Measurements from ENCODE around the gene HAUS8. TPM values are rescaled to one million over a fixed set of nuclear protein-coding genes. Genes with fewer than 3 reads are reported as not detected.

Gene HAUS8
- total and polyA plus RNA-seq, 2 donors (not counting 3 experiments of a cell fraction or from before 2014, with no cell fraction given) = 9.6 to 30.3 TPM

GRCh38 chr19:17086834-17087233 lies 11.6 kb upstream of the HAUS8 start:
- Histone ChIP-seq H3K9me3 (replicated peaks; ENCODE audit: control insufficient read depth, insufficient read depth, low read length) (no peaks in the 10 kb centered on the region), H3K27me3 (ENCODE audit: control insufficient read depth in 2 of 2, insufficient read depth in 2 of 2, low read length in 2 of 2) (no peaks in the 10 kb centered on the region), H4K20me1 (replicated peaks; ENCODE audit: control insufficient read depth, extremely low read depth, insufficient read depth, low read length) (no peaks in the 10 kb centered on the region), H3K9me1 (replicated peaks; ENCODE audit: control insufficient read depth, extremely low read depth, insufficient read depth, low read length) (no peaks in the 10 kb centered on the region), H3K79me2 (ENCODE audit: control insufficient read depth, insufficient read depth, low read length) (peaks cover 97% of the 10 kb centered on the region), H3K4me2 (ENCODE audit: insufficient read depth, low read length) (no peak overlapping the region), H2AFZ (ENCODE audit: low read depth, low read length) (no peak overlapping the region), H3K9ac (replicated peaks; ENCODE audit: extremely low read depth, insufficient read depth, low read length) (no peak overlapping the region), H3K4me3 (replicated peaks in 1 of 3; ENCODE audit: insufficient read depth in 1 of 3, low read depth in 1 of 3, low read length in 3 of 3) (no peak overlapping the region), H3K27ac (ENCODE audit: insufficient read depth, low read depth, low read length) (no peak overlapping the region), H3K4me1 (ENCODE audit: control insufficient read depth, extremely low read depth, insufficient read depth, low read length) (peaks cover 17% of the 10 kb centered on the region), H3K36me3 (ENCODE audit: control insufficient read depth in 2 of 2, extremely low read depth in 1 of 2, insufficient read depth in 2 of 2, low read length in 2 of 2) (peaks cover 0 to 9% of the 10 kb centered on the region in 2 experiments)
- intact Hi-C loops (cut with micrococcal nuclease) = no loop called here
- TF ChIP-seq, protein P1, sequence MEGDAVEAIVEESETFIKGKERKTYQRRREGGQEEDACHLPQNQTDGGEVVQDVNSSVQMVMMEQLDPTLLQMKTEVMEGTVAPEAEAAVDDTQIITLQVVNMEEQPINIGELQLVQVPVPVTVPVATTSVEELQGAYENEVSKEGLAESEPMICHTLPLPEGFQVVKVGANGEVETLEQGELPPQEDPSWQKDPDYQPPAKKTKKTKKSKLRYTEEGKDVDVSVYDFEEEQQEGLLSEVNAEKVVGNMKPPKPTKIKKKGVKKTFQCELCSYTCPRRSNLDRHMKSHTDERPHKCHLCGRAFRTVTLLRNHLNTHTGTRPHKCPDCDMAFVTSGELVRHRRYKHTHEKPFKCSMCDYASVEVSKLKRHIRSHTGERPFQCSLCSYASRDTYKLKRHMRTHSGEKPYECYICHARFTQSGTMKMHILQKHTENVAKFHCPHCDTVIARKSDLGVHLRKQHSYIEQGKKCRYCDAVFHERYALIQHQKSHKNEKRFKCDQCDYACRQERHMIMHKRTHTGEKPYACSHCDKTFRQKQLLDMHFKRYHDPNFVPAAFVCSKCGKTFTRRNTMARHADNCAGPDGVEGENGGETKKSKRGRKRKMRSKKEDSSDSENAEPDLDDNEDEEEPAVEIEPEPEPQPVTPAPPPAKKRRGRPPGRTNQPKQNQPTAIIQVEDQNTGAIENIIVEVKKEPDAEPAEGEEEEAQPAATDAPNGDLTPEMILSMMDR (IDR thresholded peaks at IDR 0.05; ENCODE audit: extremely low read depth in 1 of 2, insufficient read depth in 1 of 2, low read depth in 1 of 2, low read length in 2 of 2) = no peak
- TF ChIP-seq, protein P2, sequence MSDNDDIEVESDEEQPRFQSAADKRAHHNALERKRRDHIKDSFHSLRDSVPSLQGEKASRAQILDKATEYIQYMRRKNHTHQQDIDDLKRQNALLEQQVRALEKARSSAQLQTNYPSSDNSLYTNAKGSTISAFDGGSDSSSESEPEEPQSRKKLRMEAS (IDR thresholded peaks at IDR 0.05; ENCODE audit: insufficient read depth, insufficient read length) = no peak
- no peak for TF ChIP-seq POLR2A (IDR thresholded peaks at IDR 0.05; ENCODE audit: low read depth, low read length)
- TF ChIP-seq EZH2 (IDR thresholded peaks at IDR 0.05; ENCODE audit: borderline replicate concordance, low read depth, low read length, severe bottlenecking) = no peak
- TF ChIP-seq GATA2 (IDR thresholded peaks at IDR 0.05; ENCODE audit: insufficient read depth, insufficient read length, low read depth, low read length) = no peak
- no peak for TF ChIP-seq POLR2AphosphoS5 (IDR thresholded peaks at IDR 0.05; ENCODE audit: insufficient read depth, low read depth, low read length)
- no peak for TF ChIP-seq JUN (IDR thresholded peaks at IDR 0.05; ENCODE audit: borderline replicate concordance, insufficient read depth, insufficient read length, low read depth)
- TF ChIP-seq MYC (IDR thresholded peaks at IDR 0.05; ENCODE audit: low read depth, low read length) = no peak
- TF ChIP-seq FOS (IDR thresholded peaks at IDR 0.05; ENCODE audit: borderline replicate concordance, insufficient read depth, low read length) = no peak
- ChIA-PET CTCF (no interaction called here), POLR2A (interaction anchor here (0.6 kb wide), 1 partner anchor 225 kb away, joined by 7 read pairs; no protein-coding TSS in a partner anchor)
- no TSS peak for BruUV-seq (replicated peaks)
- no peak for DNase-seq (ENCODE audit: low read depth, low spot score)
- dilution Hi-C loops (cut with MboI; ENCODE audit: extremely low pct_ligation_motif_present, low sequenced_read_pairs) = no loop called here
- no peak for FAIRE-seq
